Vagina (tissue), 2 donors: ENCODE measurements around the gene ODAM. TPM values are rescaled to one million over a fixed set of nuclear protein-coding genes. Genes with fewer than 3 reads are reported as not detected.

ENCODE experiments used
- DNase-seq, 2 donors: peaks; one replicate each; pipeline ENCODE4 v3.0.0-alpha.2; 2017; ENCODE audit errors: extremely low spot score in 2 of 2
- H3K27ac ChIP-seq: fragments of 200-600 bp; sonication (generic); one replicate; pipeline ENCODE4 v1.5.1; 2019
- H3K27me3 ChIP-seq: fragments of 200-600 bp; sonication (generic); one replicate; pipeline ENCODE4 v1.5.1; 2019
- H3K36me3 ChIP-seq, 2 donors: fragments of 200-600 bp; sonication (generic); one replicate each; pipeline ENCODE4 v1.5.1; 2017 to 2019
- H3K4me1 ChIP-seq: fragments of 200-600 bp; sonication (generic); one replicate; pipeline ENCODE4 v1.5.1; 2019
- H3K4me3 ChIP-seq, 2 donors: fragments of 200-600 bp; sonication (generic); 1 replicate in 1 of 2; 2 replicates in 1 of 2; pipeline ENCODE4 v1.5.1; 2016 to 2019
- H3K9me3 ChIP-seq: fragments of 200-600 bp; sonication (generic); one replicate; pipeline ENCODE4 v1.5.1; 2019
- CTCF ChIP-seq, 3 experiments: fragments of 450-650 bp in 2 of 3; fragments of 200-600 bp in 1 of 3; sonication (generic) in 1 of 3; IDR thresholded peaks; one replicate each; pipeline ENCODE4 v1.5.1; 2017 to 2019; ENCODE audit warnings: antibody characterized with exemption in 3 of 3, mild to moderate bottlenecking in 2 of 3, moderate library complexity in 2 of 3
- POLR2A ChIP-seq, 2 donors: fragments of 450-650 bp; IDR thresholded peaks; one replicate each; pipeline ENCODE4 v1.6.1; 2017; ENCODE audit warnings: antibody characterized with exemption in 2 of 2, mild to moderate bottlenecking in 2 of 2, moderate library complexity in 2 of 2
- POLR2AphosphoS5 ChIP-seq, 2 donors: sonication (generic); formaldehyde crosslinking; IDR thresholded peaks; one replicate each; pipeline ENCODE4 v1.9.0; 2017; ENCODE audit warnings: antibody characterized with exemption in 2 of 2, mild to moderate bottlenecking in 2 of 2, low read depth in 1 of 2; ENCODE audit not compliant: insufficient read depth in 1 of 2
- intact Hi-C: fragments of 100-400 bp; cut with DNase I; formaldehyde crosslinking; loops from one replicate; pipeline ENCODE4 v1.15.1; 2023
- total RNA-seq: library from RNA; depleted of rRNA; stranded (reverse); fragments of >200 nt; gene quantifications from one replicate; pipeline ENCODE4 v1.2.3, GENCODE V29; 2016

Gene ODAM
- total RNA-seq, result not detected

GRCh38 chr4:70195425-70195824 is at the start of gene ODAM:
TSS of gene ODAM (plus strand) at chr4:70195725. CDS start at chr4:70196544, 819 bp downstream.
- Histone ChIP-seq H3K27ac (no peak within 1 kb of the TSS), H3K36me3 (no peaks in the 10 kb centered on the region), H3K9me3 (no peaks in the 10 kb centered on the region), H3K27me3 (no peaks in the 10 kb centered on the region), H3K4me3 (no peak within 1 kb of the TSS), H3K4me1 (no peaks in the 10 kb centered on the region)
- intact Hi-C loops, result no loop called here
- no peak for TF ChIP-seq POLR2A (IDR thresholded peaks at IDR 0.05)
- no peak for DNase-seq

- no peak for DNase-seq
- no peak for TF ChIP-seq POLR2A (IDR thresholded peaks at IDR 0.05)
- no peak for TF ChIP-seq CTCF (IDR thresholded peaks at IDR 0.05)
- no peak for TF ChIP-seq POLR2AphosphoS5 (IDR thresholded peaks at IDR 0.05; ENCODE audit: insufficient read depth in 1 of 2, low read depth in 1 of 2)
- Histone ChIP-seq H3K27me3 (no peaks in the 10 kb centered on the region), H3K36me3 (no peaks in the 10 kb centered on the region), H3K9me3 (no peaks in the 10 kb centered on the region), H3K4me3 (no peak overlapping the region), H3K4me1 (no peaks in the 10 kb centered on the region), H3K27ac (no peak overlapping the region)
- intact Hi-C loops, result no loop called here
Observed at GRCh38 chr4:70151271-70151670, 44.3 kb upstream of the ODAM start.

GRCh38 chr4:70152088-70152487 is 43.4 kb upstream of the ODAM start:
- Histone ChIP-seq H3K36me3 (no peaks in the 10 kb centered on the region), H3K4me3 (no peak overlapping the region), H3K27me3 (no peaks in the 10 kb centered on the region), H3K4me1 (no peaks in the 10 kb centered on the region), H3K27ac (no peak overlapping the region), H3K9me3 (no peaks in the 10 kb centered on the region)
- intact Hi-C loops, result no loop called here
- DNase-seq, result no peak
- TF ChIP-seq CTCF (IDR thresholded peaks at IDR 0.05) (no peak), POLR2AphosphoS5 (IDR thresholded peaks at IDR 0.05; ENCODE audit: insufficient read depth in 1 of 2, low read depth in 1 of 2) (no peak), POLR2A (IDR thresholded peaks at IDR 0.05) (no peak)

GRCh38 chr4:70153937-70154336 is 41.6 kb upstream of the ODAM start, which contains the start of gene PRR27:
TSS of gene PRR27 (plus strand) at chr4:70154237. CDS start at chr4:70154376, 139 bp downstream.
- Histone ChIP-seq H3K9me3 (no peaks in the 10 kb centered on the region), H3K27me3 (no peaks in the 10 kb centered on the region), H3K27ac (no peak within 1 kb of the TSS), H3K36me3 (no peaks in the 10 kb centered on the region), H3K4me3 (no peak within 1 kb of the TSS), H3K4me1 (no peaks in the 10 kb centered on the region)
- DNase-seq, result no peak
- TF ChIP-seq POLR2A (IDR thresholded peaks at IDR 0.05) (no peak), POLR2AphosphoS5 (IDR thresholded peaks at IDR 0.05; ENCODE audit: insufficient read depth in 1 of 2, low read depth in 1 of 2) (no peak), CTCF (IDR thresholded peaks at IDR 0.05) (no peak)
- intact Hi-C loops, result no loop called here

- H3K36me3 ChIP-seq, result no peaks in the 10 kb centered on the region
- H3K4me1 ChIP-seq, result no peaks in the 10 kb centered on the region
- intact Hi-C loops, result loop anchor here (5.0 kb wide), 1 partner anchor 1906 kb away; no protein-coding TSS in a partner anchor
- H3K27me3 ChIP-seq, result no peaks in the 10 kb centered on the region
- H3K9me3 ChIP-seq, result no peaks in the 10 kb centered on the region
- DNase-seq, result no peak
- TF ChIP-seq POLR2A (IDR thresholded peaks at IDR 0.05) (no peak), CTCF (IDR thresholded peaks at IDR 0.05) (no peak), POLR2AphosphoS5 (IDR thresholded peaks at IDR 0.05; ENCODE audit: insufficient read depth in 1 of 2, low read depth in 1 of 2) (no peak)
- no peak overlapping the region for H3K27ac ChIP-seq
- H3K4me3 ChIP-seq, result no peak overlapping the region
Observed at GRCh38 chr4:70158576-70158975, 36.9 kb upstream of the ODAM start.
